Prostate gland (tissue), 2 donors: ENCODE measurements around the gene GPC2. TPM values are rescaled to one million over a fixed set of nuclear protein-coding genes. Genes with fewer than 3 reads are reported as not detected.
"Not testable (repeated sequence)": the region's sequence is repeated elsewhere in the genome, so short reads cannot be mapped to it uniquely, and the experiment has no call there.

Experiments
- DNase-seq: peaks from one replicate; pipeline ENCODE4 v3.0.0-alpha.2; 2019; ENCODE audit warnings: low spot score
- H3K27ac ChIP-seq, 2 donors: fragments of 200-600 bp; sonication (generic); 2 replicates each; pipeline ENCODE4 v1.5.1; 2017 to 2019
- H3K27me3 ChIP-seq: fragments of 200-600 bp; sonication (generic); replicated peaks from 2 replicates; pipeline ENCODE4 v1.5.1; 2019; ENCODE audit not compliant: insufficient read depth
- H3K36me3 ChIP-seq, 2 donors: fragments of 200-600 bp; sonication (generic); 1 replicate in 1 of 2; 2 replicates in 1 of 2; pipeline versions ENCODE4 v1.5.1 to v1.8.1; 2017 to 2019
- H3K4me1 ChIP-seq: fragments of 200-600 bp; sonication (generic); replicated peaks from 2 replicates; pipeline ENCODE4 v1.5.1; 2019
- H3K4me3 ChIP-seq, 2 donors: fragments of 200-600 bp; sonication (generic); 2 replicates each; pipeline ENCODE4 v1.5.1; 2017 to 2019
- H3K9me3 ChIP-seq: fragments of 200-600 bp; sonication (generic); 2 replicates; pipeline ENCODE4 v1.5.1; 2017
- CTCF ChIP-seq, 4 experiments: fragments of 200-600 bp in 2 of 4; fragments of 450-650 bp in 2 of 4; sonication (generic) in 2 of 4; IDR thresholded peaks; 1 replicate in 3 of 4; 2 replicates in 1 of 4; pipeline ENCODE4 v1.5.1; 2016 to 2019; ENCODE audit warnings: antibody characterized with exemption in 4 of 4, mild to moderate bottlenecking in 2 of 4, moderate library complexity in 2 of 4
- POLR2A ChIP-seq: fragments of 450-650 bp; IDR thresholded peaks from one replicate; pipeline ENCODE4 v1.6.1; 2016; ENCODE audit warnings: antibody characterized with exemption, mild to moderate bottlenecking
- POLR2AphosphoS5 ChIP-seq: sonication (generic); formaldehyde crosslinking; IDR thresholded peaks from one replicate; pipeline ENCODE4 v1.6.1; 2017; ENCODE audit warnings: antibody characterized with exemption
- WGBS: methylation state at CpG from one replicate; pipeline ENCODE4 v1.1.5; 2018; 5-methylcytosine and 5-hydroxymethylcytosine counted together
- intact Hi-C: fragments of 100-400 bp; cut with DNase I; formaldehyde crosslinking; loops from one replicate; pipeline ENCODE4 v1.14.2; 2022
- total RNA-seq, 2 donors: library from RNA; depleted of rRNA; stranded (reverse); fragments of >200 nt; gene quantifications; one replicate each; pipeline ENCODE4 v1.1.0, GENCODE V29; 2016

GPC2 gene
- total RNA-seq, 2 donors from 2014 or later, result 1.7 to 2.8 TPM

- Histone ChIP-seq H3K4me1 (no peaks in the 10 kb centered on the region), H3K27ac (no peak overlapping the region), H3K9me3 (no peaks in the 10 kb centered on the region), H3K4me3 (no peak overlapping the region), H3K36me3 (no peaks in the 10 kb centered on the region), H3K27me3 (no peaks in the 10 kb centered on the region)
- no peak for DNase-seq
- TF ChIP-seq CTCF (IDR thresholded peaks at IDR 0.05) (no peak), POLR2A (no peak), POLR2AphosphoS5 (no peak)
- intact Hi-C loops, result no loop called here
- 77% methylated on average over 13 of the region's 13 CpGs for WGBS
Measured at GRCh38 chr7:100137851-100138760, 39.1 kb downstream of the GPC2 start.

- Histone ChIP-seq H3K4me3 (no peak overlapping the region), H3K36me3 (no peaks in the 10 kb centered on the region), H3K9me3 (no peaks in the 10 kb centered on the region), H3K27ac (no peak overlapping the region), H3K27me3 (no peaks in the 10 kb centered on the region), H3K4me1 (no peaks in the 10 kb centered on the region)
- intact Hi-C loops, result loop anchor here (5.0 kb wide), 1 partner anchor 90 kb away; no protein-coding TSS in a partner anchor
- DNase-seq, result peak; percentile 44
- 20% methylated on average over 3 of the region's 3 CpGs for WGBS
- TF ChIP-seq CTCF (IDR thresholded peaks at IDR 0.05) (peak; percentile 37 to 85 (median 78)), POLR2A (no peak), POLR2AphosphoS5 (peak; percentile 20)
Measured at GRCh38 chr7:100132697-100133151, 44.5 kb downstream of the GPC2 start.

GRCh38 chr7:100132126-100132525 lies 45.1 kb downstream of the GPC2 start:
- Histone ChIP-seq H3K4me3 (no peak overlapping the region), H3K27ac (no peak overlapping the region), H3K27me3 (no peaks in the 10 kb centered on the region), H3K9me3 (no peaks in the 10 kb centered on the region), H3K36me3 (no peaks in the 10 kb centered on the region), H3K4me1 (no peaks in the 10 kb centered on the region)
- intact Hi-C loops, result loop anchor here (5.0 kb wide), 1 partner anchor 90 kb away; no protein-coding TSS in a partner anchor
- WGBS, result 70% methylated on average over 7 of the region's 7 CpGs
- TF ChIP-seq POLR2AphosphoS5 (no peak), CTCF (IDR thresholded peaks at IDR 0.05) (no peak), POLR2A (no peak)
- no peak for DNase-seq

GRCh38 chr7:100130608-100131453 lies 46.4 kb downstream of the GPC2 start:
- Histone ChIP-seq H3K9me3 (no peaks in the 10 kb centered on the region), H3K4me1 (no peaks in the 10 kb centered on the region), H3K36me3 (no peaks in the 10 kb centered on the region), H3K27me3 (no peaks in the 10 kb centered on the region), H3K27ac (no peak overlapping the region), H3K4me3 (peak overlapping the region in 1 of 2 donors; percentile 10)
- TF ChIP-seq POLR2A, result no peak
- peak; percentile 55 for TF ChIP-seq POLR2AphosphoS5
- peak; percentile 50 to 81 (median 70) for TF ChIP-seq CTCF (IDR thresholded peaks at IDR 0.05)
- 14% methylated on average over 24 of the region's 24 CpGs for WGBS
- intact Hi-C loops, result loop anchor here (5.0 kb wide), 1 partner anchor 91 kb away; no protein-coding TSS in a partner anchor
- DNase-seq, result peak; percentile 66

GRCh38 chr7:100130220-100130607 lies 47.0 kb downstream of the GPC2 start:
- 80% methylated on average over 1 of the region's 1 CpG for WGBS
- H3K9me3 ChIP-seq, H3K27ac ChIP-seq, H3K36me3 ChIP-seq, H3K4me3 ChIP-seq, H3K4me1 ChIP-seq, DNase-seq, H3K27me3 ChIP-seq: not testable (repeated sequence)
- intact Hi-C loops, result loop anchor here (5.0 kb wide), 1 partner anchor 92 kb away; no protein-coding TSS in a partner anchor
